Measurements from ENCODE around the gene UGT2B15.

DNA sequence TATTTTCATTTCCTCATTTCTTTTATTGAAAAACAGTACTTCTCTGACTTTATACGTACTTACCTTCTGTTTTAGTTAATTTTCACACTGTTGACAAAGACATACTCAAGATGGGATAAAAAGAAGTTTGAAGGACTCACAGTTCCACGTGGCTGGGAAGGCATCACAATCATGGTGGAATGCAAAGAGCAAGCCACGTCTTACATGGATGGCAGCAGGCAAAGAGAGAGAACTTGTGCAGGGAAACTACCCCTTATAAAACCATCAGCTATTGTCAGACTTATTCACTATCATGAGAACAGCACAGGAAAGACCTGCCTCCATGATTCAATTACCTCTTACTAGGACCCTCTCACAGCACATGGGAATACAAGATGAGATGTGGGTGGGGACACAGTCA is 20.7 kb upstream of the UGT2B15 start:
- TF ChIP-seq, protein P1, sequence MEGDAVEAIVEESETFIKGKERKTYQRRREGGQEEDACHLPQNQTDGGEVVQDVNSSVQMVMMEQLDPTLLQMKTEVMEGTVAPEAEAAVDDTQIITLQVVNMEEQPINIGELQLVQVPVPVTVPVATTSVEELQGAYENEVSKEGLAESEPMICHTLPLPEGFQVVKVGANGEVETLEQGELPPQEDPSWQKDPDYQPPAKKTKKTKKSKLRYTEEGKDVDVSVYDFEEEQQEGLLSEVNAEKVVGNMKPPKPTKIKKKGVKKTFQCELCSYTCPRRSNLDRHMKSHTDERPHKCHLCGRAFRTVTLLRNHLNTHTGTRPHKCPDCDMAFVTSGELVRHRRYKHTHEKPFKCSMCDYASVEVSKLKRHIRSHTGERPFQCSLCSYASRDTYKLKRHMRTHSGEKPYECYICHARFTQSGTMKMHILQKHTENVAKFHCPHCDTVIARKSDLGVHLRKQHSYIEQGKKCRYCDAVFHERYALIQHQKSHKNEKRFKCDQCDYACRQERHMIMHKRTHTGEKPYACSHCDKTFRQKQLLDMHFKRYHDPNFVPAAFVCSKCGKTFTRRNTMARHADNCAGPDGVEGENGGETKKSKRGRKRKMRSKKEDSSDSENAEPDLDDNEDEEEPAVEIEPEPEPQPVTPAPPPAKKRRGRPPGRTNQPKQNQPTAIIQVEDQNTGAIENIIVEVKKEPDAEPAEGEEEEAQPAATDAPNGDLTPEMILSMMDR (conservative IDR thresholded peaks at IDR 0.05; ENCODE audit: low read depth, low read length) = no peak
- TF ChIP-seq EZH2 (IDR thresholded peaks at IDR 0.05; ENCODE audit: borderline replicate concordance, low read depth, low read length, poor library complexity, severe bottlenecking) = no peak
